Mesenchymal stem cell (in vitro differentiated cells and primary cell): ENCODE data around the gene ABCC4.

ENCODE experiments used
- DNase-seq: peaks from one replicate; pipeline ENCODE4 v3.0.0-alpha.2; 2013
- H2AFZ ChIP-seq: one replicate; pipeline ENCODE4 v1.6.1; 2013; ENCODE audit warnings: low read depth, mild to moderate bottlenecking, control low read depth, inconsistent platforms, low read length, moderate library complexity
- H2AK5ac ChIP-seq: 2 replicates; pipeline ENCODE4 v1.6.1; 2013; ENCODE audit warnings: low read length, moderate library complexity, mild to moderate bottlenecking, inconsistent platforms; ENCODE audit not compliant: severe bottlenecking
- H2BK120ac ChIP-seq: one replicate; pipeline ENCODE4 v1.6.1; 2013; ENCODE audit warnings: low read depth, mild to moderate bottlenecking, inconsistent platforms, low read length, moderate library complexity
- H2BK12ac ChIP-seq, 2 experiments: one replicate each; pipeline ENCODE4 v1.6.1; 2013; ENCODE audit warnings: inconsistent platforms in 2 of 2, low read length in 2 of 2, mild to moderate bottlenecking in 2 of 2, moderate library complexity in 2 of 2, control low read depth in 1 of 2
- H2BK15ac ChIP-seq: one replicate; pipeline ENCODE4 v1.6.1; 2013; ENCODE audit warnings: mild to moderate bottlenecking, low read depth, inconsistent platforms; ENCODE audit not compliant: poor library complexity, severe bottlenecking
- H2BK5ac ChIP-seq: 2 replicates; pipeline ENCODE4 v1.6.1; 2013; ENCODE audit warnings: low read depth, mild to moderate bottlenecking, low read length, control low read depth, inconsistent platforms; ENCODE audit not compliant: poor library complexity, severe bottlenecking
- H3K14ac ChIP-seq, 2 experiments: one replicate each; pipeline ENCODE4 v1.6.1; 2013; ENCODE audit warnings: inconsistent platforms in 2 of 2, low read length in 2 of 2, control low read depth in 1 of 2, mild to moderate bottlenecking in 1 of 2, moderate library complexity in 1 of 2
- H3K18ac ChIP-seq, 2 experiments: one replicate each; pipeline ENCODE4 v1.6.1; 2013; ENCODE audit warnings: inconsistent platforms in 2 of 2, low read length in 2 of 2, control low read depth in 1 of 2, low read depth in 1 of 2, mild to moderate bottlenecking in 1 of 2
- H3K23ac ChIP-seq, 2 experiments: one replicate each; pipeline ENCODE4 v1.6.1; 2013; ENCODE audit warnings: inconsistent platforms in 2 of 2, low read length in 2 of 2, mild to moderate bottlenecking in 2 of 2, moderate library complexity in 2 of 2, control low read depth in 1 of 2
- H3K27ac ChIP-seq: 2 replicates; pipeline ENCODE4 v1.5.1; 2013; ENCODE audit warnings: mild to moderate bottlenecking, moderate library complexity, low read length, control low read depth, inconsistent platforms; ENCODE audit not compliant: poor library complexity, severe bottlenecking
- H3K27me3 ChIP-seq, 2 experiments: 2 replicates each; pipeline versions ENCODE4 v1.6.1 to v1.7.0; 2013; ENCODE audit warnings: low read length in 2 of 2, mild to moderate bottlenecking in 2 of 2, moderate library complexity in 2 of 2, control low read depth in 1 of 2, inconsistent platforms in 1 of 2; ENCODE audit not compliant: control insufficient read depth in 1 of 2, insufficient read depth in 1 of 2
- H3K36me3 ChIP-seq, 2 experiments: 2 replicates each; pipeline versions ENCODE4 v1.6.1 to v1.7.0; 2013; ENCODE audit warnings: low read length in 2 of 2, control low read depth in 1 of 2, inconsistent platforms in 1 of 2, low read depth in 1 of 2, mild to moderate bottlenecking in 1 of 2; ENCODE audit not compliant: insufficient read depth in 2 of 2, control insufficient read depth in 1 of 2
- H3K4ac ChIP-seq, 2 experiments: one replicate each; pipeline ENCODE4 v1.6.1; 2013; ENCODE audit warnings: inconsistent platforms in 2 of 2, low read length in 2 of 2, mild to moderate bottlenecking in 2 of 2, moderate library complexity in 2 of 2, control low read depth in 1 of 2, low read depth in 1 of 2
- H3K4me1 ChIP-seq: 2 replicates; pipeline ENCODE4 v1.6.1; 2013; ENCODE audit warnings: low read depth, low read length, control low read depth; ENCODE audit not compliant: control insufficient read depth, insufficient read depth
- H3K4me2 ChIP-seq: 2 replicates; pipeline ENCODE4 v1.6.1; 2013; ENCODE audit warnings: low read length, mild to moderate bottlenecking, inconsistent platforms; ENCODE audit not compliant: poor library complexity, severe bottlenecking
- H3K4me3 ChIP-seq, 2 experiments: 2 replicates each; pipeline versions ENCODE4 v1.5.1 to v1.7.0; 2013; ENCODE audit warnings: low read length in 2 of 2, mild to moderate bottlenecking in 2 of 2, control low read depth in 1 of 2, low read depth in 1 of 2; ENCODE audit not compliant: insufficient read depth in 1 of 2
- H3K79me1 ChIP-seq: replicated peaks from 2 replicates; pipeline ENCODE4 v1.6.1; 2013; ENCODE audit warnings: mild to moderate bottlenecking, control low read depth, low read length, inconsistent platforms; ENCODE audit not compliant: poor library complexity, severe bottlenecking
- H3K9ac ChIP-seq: 2 replicates; pipeline ENCODE4 v1.7.0; 2013; ENCODE audit warnings: mild to moderate bottlenecking, low read length, moderate library complexity
- H3K9me3 ChIP-seq: 2 replicates; pipeline ENCODE4 v1.7.0; 2013; ENCODE audit warnings: mild to moderate bottlenecking, low read length; ENCODE audit not compliant: control insufficient read depth
- H4K8ac ChIP-seq: one replicate; pipeline ENCODE4 v1.6.1; 2013; ENCODE audit warnings: inconsistent platforms, mild to moderate bottlenecking, low read length, moderate library complexity
- H4K91ac ChIP-seq: one replicate; pipeline ENCODE4 v1.6.1; 2013; ENCODE audit warnings: mild to moderate bottlenecking, low read length, inconsistent platforms
- WGBS: methylation state at CpG from one replicate; pipeline ENCODE4 v1.1.7; 2013; ENCODE audit warnings: mixed read lengths; 5-methylcytosine and 5-hydroxymethylcytosine counted together

ABCC4 gene

GRCh38 chr13:95236774-95237173, 64.5 kb downstream of the ABCC4 start:
- Histone ChIP-seq H3K79me1 (peaks cover 34% of the 10 kb centered on the region), H3K4me2 (no peak overlapping the region), H3K27me3 (no peaks in the 10 kb centered on the region), H3K36me3 (peaks cover 2 to 17% of the 10 kb centered on the region in 2 experiments), H3K27ac (no peak overlapping the region), H2BK15ac (no peak overlapping the region), H2BK5ac (no peak overlapping the region), H4K91ac (no peak overlapping the region), H2BK12ac (peak overlapping the region; percentile 69 to 97), H3K14ac (peak overlapping the region in 1 of 2 experiments; percentile 76), H4K8ac (peak overlapping the region; percentile 80), H3K4me3 (no peak overlapping the region), H3K4me1 (peaks cover 4% of the 10 kb centered on the region), H3K9me3 (no peaks in the 10 kb centered on the region), H2AFZ (no peak overlapping the region), H3K18ac (peak overlapping the region; percentile 61 to 79), H3K9ac (no peak overlapping the region), H3K4ac (peak overlapping the region; percentile 24 to 67), H2BK120ac (no peak overlapping the region), H2AK5ac (no peak overlapping the region), H3K23ac (no peak overlapping the region)
- no peak for DNase-seq
- 86% methylated on average over 9 of the region's 9 CpGs for WGBS

GRCh38 chr13:95235974-95236373, 65.3 kb downstream of the ABCC4 start:
- no peak overlapping the region for H3K4me3 ChIP-seq
- H3K79me1 ChIP-seq = peaks cover 33% of the 10 kb centered on the region
- no peak overlapping the region for H2AFZ ChIP-seq
- H3K4me1 ChIP-seq = peaks cover 4% of the 10 kb centered on the region
- H3K9ac ChIP-seq = no peak overlapping the region
- no peak overlapping the region for H3K27ac ChIP-seq
- no peak overlapping the region for H2BK5ac ChIP-seq
- peak overlapping the region; percentile 69 for H4K91ac ChIP-seq
- H3K14ac ChIP-seq = no peak overlapping the region
- no peak for DNase-seq
- no peak overlapping the region for H3K23ac ChIP-seq
- H3K4ac ChIP-seq = no peak overlapping the region
- peak overlapping the region; percentile 22 to 76 for H3K18ac ChIP-seq
- 55% methylated on average over 7 of the region's 7 CpGs for WGBS
- no peak overlapping the region for H3K4me2 ChIP-seq
- H2AK5ac ChIP-seq = no peak overlapping the region
- no peak overlapping the region for H2BK12ac ChIP-seq
- H3K9me3 ChIP-seq = no peaks in the 10 kb centered on the region
- peaks cover 2 to 17% of the 10 kb centered on the region in 2 experiments for H3K36me3 ChIP-seq
- H4K8ac ChIP-seq = no peak overlapping the region
- H2BK120ac ChIP-seq = no peak overlapping the region
- H2BK15ac ChIP-seq = no peak overlapping the region
- H3K27me3 ChIP-seq = no peaks in the 10 kb centered on the region

GRCh38 chr13:95235199-95235756, 66.0 kb downstream of the ABCC4 start:
- WGBS = 65% methylated on average over 2 of the region's 3 CpGs
- Histone ChIP-seq H3K36me3 (peaks cover 2 to 15% of the 10 kb centered on the region in 2 experiments), H2BK5ac (no peak overlapping the region), H3K4ac (peak overlapping the region in 1 of 2 experiments; percentile 80), H2BK12ac (peak overlapping the region in 1 of 2 experiments; percentile 82), H3K4me1 (peaks cover 4% of the 10 kb centered on the region), H3K4me2 (no peak overlapping the region), H3K4me3 (no peak overlapping the region), H3K14ac (no peak overlapping the region), H3K18ac (peak overlapping the region in 1 of 2 experiments; percentile 71), H3K27ac (no peak overlapping the region), H4K91ac (no peak overlapping the region), H3K23ac (no peak overlapping the region), H2AK5ac (no peak overlapping the region), H2BK120ac (peak overlapping the region; percentile 90), H3K9me3 (no peaks in the 10 kb centered on the region), H3K9ac (no peak overlapping the region), H2BK15ac (no peak overlapping the region), H2AFZ (no peak overlapping the region), H3K79me1 (peaks cover 31% of the 10 kb centered on the region), H4K8ac (peak overlapping the region; percentile 80), H3K27me3 (no peaks in the 10 kb centered on the region)
- peak; percentile 34 for DNase-seq

GRCh38 chr13:95234242-95234641, 67.0 kb downstream of the ABCC4 start:
- H3K14ac ChIP-seq = no peak overlapping the region
- H3K27ac ChIP-seq = no peak overlapping the region
- H3K4ac ChIP-seq = no peak overlapping the region
- no peak overlapping the region for H3K9ac ChIP-seq
- no peak overlapping the region for H2AK5ac ChIP-seq
- no peaks in the 10 kb centered on the region for H3K9me3 ChIP-seq
- H3K36me3 ChIP-seq = peaks cover 2 to 15% of the 10 kb centered on the region in 2 experiments
- H2BK12ac ChIP-seq = no peak overlapping the region
- no peaks in the 10 kb centered on the region for H3K27me3 ChIP-seq
- no peak overlapping the region for H2BK15ac ChIP-seq
- H2BK5ac ChIP-seq = no peak overlapping the region
- 100% methylated on average over 1 of the region's 2 CpGs for WGBS
- no peak overlapping the region for H4K91ac ChIP-seq
- no peak overlapping the region for H2AFZ ChIP-seq
- no peak overlapping the region for H3K23ac ChIP-seq
- H3K4me3 ChIP-seq = no peak overlapping the region
- peaks cover 4% of the 10 kb centered on the region for H3K4me1 ChIP-seq
- no peak overlapping the region for H2BK120ac ChIP-seq
- no peak overlapping the region for H3K18ac ChIP-seq
- no peak for DNase-seq
- H3K4me2 ChIP-seq = no peak overlapping the region
- H3K79me1 ChIP-seq = peaks cover 34% of the 10 kb centered on the region
- no peak overlapping the region for H4K8ac ChIP-seq
